Measurements from ENCODE around the gene SETX. TPM values are rescaled to one million over a fixed set of nuclear protein-coding genes. Genes with fewer than 3 reads are reported as not detected.

Gene SETX
- total RNA-seq, 1 donor from 2014 or later = 47.2 TPM

DNA sequence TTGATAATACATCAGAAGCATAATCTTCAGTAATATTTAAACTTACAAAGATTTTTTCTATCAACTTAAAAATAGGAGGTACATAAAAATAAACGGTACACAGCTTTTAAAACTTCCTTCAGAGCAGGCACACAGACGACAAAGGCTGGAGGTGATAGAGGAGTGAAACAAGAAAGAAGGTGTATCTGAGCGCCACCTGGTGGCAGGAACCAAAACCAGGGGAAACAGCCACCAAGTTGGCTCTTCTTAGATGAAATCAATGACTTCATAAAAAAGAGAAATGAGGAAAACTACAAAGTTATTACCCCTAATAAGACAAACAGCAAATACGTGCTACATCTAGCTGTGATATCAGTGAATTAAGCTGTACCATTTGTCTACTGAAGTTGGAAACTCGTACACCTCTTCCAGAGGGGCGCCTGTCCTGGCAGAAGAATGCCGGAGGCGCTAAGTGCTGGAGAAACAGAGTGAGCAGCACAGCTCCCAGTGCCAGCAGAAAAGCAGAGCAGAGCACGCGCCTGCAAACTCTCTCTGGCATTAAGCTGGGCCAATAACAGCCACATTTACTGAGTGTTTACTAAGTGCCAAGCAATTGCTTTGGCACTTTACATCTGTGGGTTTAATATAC, 85.9 kb downstream of the SETX start:
- TF ChIP-seq, protein P1, sequence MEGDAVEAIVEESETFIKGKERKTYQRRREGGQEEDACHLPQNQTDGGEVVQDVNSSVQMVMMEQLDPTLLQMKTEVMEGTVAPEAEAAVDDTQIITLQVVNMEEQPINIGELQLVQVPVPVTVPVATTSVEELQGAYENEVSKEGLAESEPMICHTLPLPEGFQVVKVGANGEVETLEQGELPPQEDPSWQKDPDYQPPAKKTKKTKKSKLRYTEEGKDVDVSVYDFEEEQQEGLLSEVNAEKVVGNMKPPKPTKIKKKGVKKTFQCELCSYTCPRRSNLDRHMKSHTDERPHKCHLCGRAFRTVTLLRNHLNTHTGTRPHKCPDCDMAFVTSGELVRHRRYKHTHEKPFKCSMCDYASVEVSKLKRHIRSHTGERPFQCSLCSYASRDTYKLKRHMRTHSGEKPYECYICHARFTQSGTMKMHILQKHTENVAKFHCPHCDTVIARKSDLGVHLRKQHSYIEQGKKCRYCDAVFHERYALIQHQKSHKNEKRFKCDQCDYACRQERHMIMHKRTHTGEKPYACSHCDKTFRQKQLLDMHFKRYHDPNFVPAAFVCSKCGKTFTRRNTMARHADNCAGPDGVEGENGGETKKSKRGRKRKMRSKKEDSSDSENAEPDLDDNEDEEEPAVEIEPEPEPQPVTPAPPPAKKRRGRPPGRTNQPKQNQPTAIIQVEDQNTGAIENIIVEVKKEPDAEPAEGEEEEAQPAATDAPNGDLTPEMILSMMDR (IDR thresholded peaks at IDR 0.05; ENCODE audit: unreplicated experiment) = peak; percentile 98
- no peak overlapping the region for H3K4me3 Mint-ChIP-seq (ENCODE audit: low read depth)
- peak; percentile 59 for DNase-seq (ENCODE audit: low spot score, unreplicated experiment)
- peak overlapping the region; percentile 83 for H3K27ac Mint-ChIP-seq
- H3K9me3 Mint-ChIP-seq (ENCODE audit: low read depth) = no peaks in the 10 kb centered on the region
- no peaks in the 10 kb centered on the region for H3K4me1 Mint-ChIP-seq (ENCODE audit: low read depth)
- H3K27me3 Mint-ChIP-seq = no peaks in the 10 kb centered on the region
- peaks cover 23% of the 10 kb centered on the region for H3K36me3 Mint-ChIP-seq (ENCODE audit: insufficient read depth)

DNA sequence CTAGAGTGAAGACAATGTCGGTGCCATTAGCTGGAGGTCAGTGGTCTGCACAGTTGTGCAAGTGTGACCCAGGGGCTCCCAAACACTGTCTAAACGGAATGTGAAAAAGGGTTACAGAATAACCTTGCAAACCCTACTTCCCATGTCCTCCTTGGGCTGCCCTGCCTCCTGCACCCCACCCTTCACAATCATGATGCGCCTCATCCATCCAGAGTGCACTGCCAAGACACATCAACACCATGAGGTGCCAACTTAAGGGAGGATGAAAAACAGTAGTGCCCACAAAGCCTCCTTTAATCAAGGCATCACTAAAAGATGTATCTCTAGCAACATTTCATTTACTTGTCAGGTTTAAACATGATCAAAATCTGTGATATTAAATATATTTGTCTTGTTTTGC, 87.1 kb downstream of the SETX start:
- peaks cover 20% of the 10 kb centered on the region for H3K36me3 Mint-ChIP-seq (ENCODE audit: insufficient read depth)
- no peak overlapping the region for H3K27ac Mint-ChIP-seq
- no peak overlapping the region for H3K4me3 Mint-ChIP-seq (ENCODE audit: low read depth)
- H3K9me3 Mint-ChIP-seq (ENCODE audit: low read depth) = no peaks in the 10 kb centered on the region
- TF ChIP-seq, protein P1 (IDR thresholded peaks at IDR 0.05; ENCODE audit: unreplicated experiment) = no peak
- no peaks in the 10 kb centered on the region for H3K4me1 Mint-ChIP-seq (ENCODE audit: low read depth)
- DNase-seq (ENCODE audit: low spot score, unreplicated experiment) = no peak
- H3K27me3 Mint-ChIP-seq = no peaks in the 10 kb centered on the region

DNA sequence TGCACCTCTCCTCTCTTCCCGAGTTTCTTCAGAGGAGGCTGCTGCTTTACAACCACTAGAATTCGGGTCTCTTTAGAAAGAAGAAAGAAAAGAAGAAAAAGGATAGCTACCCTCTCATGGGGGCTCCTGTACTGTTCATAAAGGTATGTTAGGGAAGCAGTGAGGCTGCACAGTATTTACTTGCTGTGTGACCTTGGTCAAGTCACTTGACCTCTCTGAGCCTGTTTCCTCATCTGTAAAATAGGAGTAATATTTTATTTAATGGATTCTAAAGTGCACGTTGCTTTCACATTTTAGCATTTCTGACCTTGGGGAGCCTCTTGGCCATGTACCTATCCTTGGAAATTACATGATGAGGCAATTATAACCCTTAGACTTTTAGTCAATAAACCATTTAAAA, 88.8 kb downstream of the SETX start:
- no peaks in the 10 kb centered on the region for H3K4me1 Mint-ChIP-seq (ENCODE audit: low read depth)
- TF ChIP-seq, protein P1 (IDR thresholded peaks at IDR 0.05; ENCODE audit: unreplicated experiment) = no peak
- peaks cover 19% of the 10 kb centered on the region for H3K36me3 Mint-ChIP-seq (ENCODE audit: insufficient read depth)
- no peak overlapping the region for H3K27ac Mint-ChIP-seq
- no peaks in the 10 kb centered on the region for H3K9me3 Mint-ChIP-seq (ENCODE audit: low read depth)
- no peak overlapping the region for H3K4me3 Mint-ChIP-seq (ENCODE audit: low read depth)
- no peak for DNase-seq (ENCODE audit: low spot score, unreplicated experiment)
- no peaks in the 10 kb centered on the region for H3K27me3 Mint-ChIP-seq

DNA sequence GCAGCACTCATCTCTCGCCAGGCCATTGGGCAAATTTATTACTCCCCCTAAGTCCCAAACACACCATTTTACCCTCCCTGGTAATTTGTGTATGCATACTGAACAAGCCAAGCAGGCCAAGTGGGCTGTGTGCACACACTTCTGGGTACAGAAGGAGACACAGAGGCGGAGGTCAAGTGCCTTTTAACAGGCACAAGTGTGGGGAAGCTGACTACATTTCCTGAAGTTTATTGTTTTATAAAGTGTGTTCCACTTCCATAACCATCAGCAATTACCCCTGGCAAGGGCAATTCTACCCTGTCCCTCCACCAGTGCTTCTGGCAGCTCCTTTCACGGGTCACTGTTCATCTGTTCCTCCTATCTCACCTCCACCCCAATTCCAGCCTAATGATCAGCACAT, 93.9 kb downstream of the SETX start:
- Mint-ChIP-seq H3K9me3 (ENCODE audit: low read depth) (no peaks in the 10 kb centered on the region), H3K36me3 (ENCODE audit: insufficient read depth) (peaks cover 10% of the 10 kb centered on the region), H3K27me3 (no peaks in the 10 kb centered on the region), H3K4me3 (ENCODE audit: low read depth) (no peak overlapping the region), H3K27ac (no peak overlapping the region), H3K4me1 (ENCODE audit: low read depth) (no peaks in the 10 kb centered on the region)
- no peak for DNase-seq (ENCODE audit: low spot score, unreplicated experiment)
- TF ChIP-seq, protein P1 (IDR thresholded peaks at IDR 0.05; ENCODE audit: unreplicated experiment) = no peak

DNA sequence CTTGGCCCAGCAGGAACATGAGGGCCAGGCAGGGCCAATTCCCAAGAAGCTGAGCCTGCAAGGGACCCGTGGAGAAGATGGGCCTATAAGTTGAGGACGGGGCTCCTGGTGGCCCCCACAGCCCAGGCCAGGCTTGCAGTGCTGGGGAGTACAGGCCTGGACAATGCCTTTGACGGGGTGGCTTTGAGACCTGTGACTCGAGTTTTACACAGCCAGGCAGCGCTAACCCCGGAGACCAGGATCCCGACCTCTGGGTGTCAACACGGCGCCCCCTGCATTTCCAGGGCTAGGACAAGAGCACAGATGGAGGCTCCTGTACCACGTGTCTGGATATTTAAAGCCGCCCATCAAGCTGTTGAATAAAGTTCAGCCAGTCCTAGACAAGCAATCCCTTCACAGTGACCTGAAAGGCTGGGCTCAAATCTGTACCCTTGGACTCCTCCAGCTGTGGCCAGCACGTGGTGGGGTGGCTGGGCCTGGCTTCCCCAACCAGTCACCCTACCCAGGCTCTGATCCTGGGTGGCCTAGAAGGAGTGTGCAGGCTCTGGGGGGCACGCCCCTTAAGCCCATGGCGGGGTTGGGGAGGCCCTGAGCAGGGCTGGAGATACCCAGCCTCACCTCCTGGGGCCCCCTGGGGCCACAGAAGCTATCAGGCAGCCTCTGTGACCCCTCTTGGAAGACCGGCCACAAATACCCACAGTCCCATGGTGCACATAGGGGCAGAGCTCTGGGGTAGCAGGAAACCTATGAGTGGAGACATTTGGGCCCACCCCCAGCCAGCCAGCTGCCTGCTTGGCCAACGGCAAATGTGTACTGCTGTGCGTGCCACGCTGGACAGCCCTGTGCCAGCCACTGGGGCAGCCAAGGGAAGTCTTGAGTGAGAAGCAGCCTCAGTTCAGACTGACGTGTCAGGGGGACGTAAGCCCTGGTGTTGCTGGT, 104.2 kb downstream of the SETX start:
- no peak overlapping the region for H3K27ac Mint-ChIP-seq
- no peak for DNase-seq (ENCODE audit: low spot score, unreplicated experiment)
- TF ChIP-seq, protein P1 (IDR thresholded peaks at IDR 0.05; ENCODE audit: unreplicated experiment) = no peak
- no peaks in the 10 kb centered on the region for H3K4me1 Mint-ChIP-seq (ENCODE audit: low read depth)
- H3K36me3 Mint-ChIP-seq (ENCODE audit: insufficient read depth) = no peaks in the 10 kb centered on the region
- H3K9me3 Mint-ChIP-seq (ENCODE audit: low read depth) = peaks cover 3% of the 10 kb centered on the region
- H3K4me3 Mint-ChIP-seq (ENCODE audit: low read depth) = no peak overlapping the region
- H3K27me3 Mint-ChIP-seq = peaks cover 6% of the 10 kb centered on the region
